H1 (cell line): Measurements from ENCODE around the gene USP17L18. TPM values are rescaled to one million over a fixed set of nuclear protein-coding genes. Genes with fewer than 3 reads are reported as not detected.
"Not testable (repeated sequence)": the region's sequence is repeated elsewhere in the genome, so short reads cannot be mapped to it uniquely, and the experiment has no call there.

ENCODE experiments used
- CTCF ChIA-PET: fragments of 300-600 bp; sonication (Branson Sonifier 250); formaldehyde crosslinking; loops from one replicate; lab custom pipeline; 2021; ENCODE audit not compliant: partially characterized antibody; lab: Charles Lee
- POLR2A ChIA-PET: fragments of 300-600 bp; sonication (Branson Sonifier 250); formaldehyde crosslinking; loops from one replicate; lab custom pipeline; 2021; ENCODE audit warnings: inconsistent platforms; ENCODE audit not compliant: partially characterized antibody; lab: Charles Lee
- DNase-seq, 2 experiments: peaks; one replicate each; pipeline versions ENCODE4 v3.0.0 to v3.0.0-alpha.2; 2010 to 2022; ENCODE audit warnings: low spot score in 2 of 2, low read depth in 1 of 2, mixed read lengths in 1 of 2
- FAIRE-seq: peaks from 2 replicates; lab custom pipeline; 2011; peaks lifted over from hg19 to GRCh38; lab: Jason Lieb, UNC
- H2AFZ ChIP-seq: 2 replicates; pipeline ENCODE4 v1.8.1; 2012; ENCODE audit warnings: low read length, inconsistent platforms
- H2AK5ac ChIP-seq: 2 replicates; pipeline ENCODE4 v1.6.1; 2013; ENCODE audit warnings: low read depth, low read length
- H2BK120ac ChIP-seq: replicated peaks from 2 replicates; pipeline ENCODE3; 2013; ENCODE audit warnings: low read depth, low read length, inconsistent platforms
- H2BK12ac ChIP-seq: 2 replicates; pipeline ENCODE4 v1.6.1; 2013; ENCODE audit warnings: low read depth, low read length
- H2BK15ac ChIP-seq: 2 replicates; pipeline ENCODE4 v1.6.1; 2013; ENCODE audit warnings: low read length
- H2BK20ac ChIP-seq: 2 replicates; pipeline ENCODE4 v1.6.1; 2013; ENCODE audit warnings: low read length
- H2BK5ac ChIP-seq: 2 replicates; pipeline ENCODE4 v1.6.1; 2013; ENCODE audit warnings: low read depth, low read length
- H3K14ac ChIP-seq: 2 replicates; pipeline ENCODE4 v1.6.1; 2013; ENCODE audit warnings: inconsistent platforms; ENCODE audit not compliant: insufficient read length
- H3K18ac ChIP-seq: 2 replicates; pipeline ENCODE4 v1.6.1; 2013; ENCODE audit warnings: low read length; ENCODE audit errors: extremely low read depth
- H3K23ac ChIP-seq: 2 replicates; pipeline ENCODE4 v1.6.1; 2013; ENCODE audit warnings: inconsistent platforms; ENCODE audit not compliant: insufficient read length
- H3K23me2 ChIP-seq: 2 replicates; pipeline ENCODE4 v1.6.1; 2013; ENCODE audit warnings: low read depth, low read length
- H3K27ac ChIP-seq: 2 replicates; pipeline ENCODE4 v1.6.1; 2011; ENCODE audit warnings: low read depth, low read length, inconsistent platforms
- H3K27me3 ChIP-seq, 4 experiments: replicated peaks in 1 of 4; 1 replicate in 1 of 4; 2 replicates in 3 of 4; pipeline versions ENCODE4 v1.6.1 to v1.8.1; 2011 to 2013; ENCODE audit warnings: low read length in 3 of 4, mild to moderate bottlenecking in 3 of 4, inconsistent platforms in 2 of 4, mixed read lengths in 2 of 4, moderate library complexity in 1 of 4; ENCODE audit not compliant: control insufficient read depth in 3 of 4, insufficient read depth in 3 of 4; ENCODE audit errors: extremely low read depth in 1 of 4
- H3K36me3 ChIP-seq, 4 experiments: 2 replicates each; pipeline versions ENCODE4 v1.6.1 to v1.8.1; 2011 to 2013; ENCODE audit warnings: mild to moderate bottlenecking in 4 of 4, low read length in 3 of 4, moderate library complexity in 2 of 4, control low read depth in 1 of 4, inconsistent platforms in 1 of 4; ENCODE audit not compliant: insufficient read depth in 4 of 4, control insufficient read depth in 2 of 4
- H3K4ac ChIP-seq: replicated peaks from 2 replicates; pipeline ENCODE3; 2013; ENCODE audit warnings: low read length, low read depth, mixed read lengths, inconsistent platforms; ENCODE audit not compliant: insufficient read length
- H3K4me1 ChIP-seq, 4 experiments: replicated peaks in 1 of 4; 1 replicate in 1 of 4; 2 replicates in 3 of 4; pipeline versions ENCODE4 v1.6.1 to v1.8.1; 2011 to 2013; ENCODE audit warnings: low read length in 3 of 4, inconsistent platforms in 2 of 4, mixed read lengths in 1 of 4; ENCODE audit not compliant: insufficient read depth in 4 of 4, control insufficient read depth in 3 of 4
- H3K4me2 ChIP-seq, 2 experiments: 2 replicates each; pipeline versions ENCODE4 v1.6.1 to v1.8.1; 2011 to 2013; ENCODE audit warnings: low read depth in 2 of 2, low read length in 2 of 2, control low read depth in 1 of 2, inconsistent platforms in 1 of 2, mild to moderate bottlenecking in 1 of 2; ENCODE audit not compliant: insufficient read depth in 1 of 2
- H3K4me3 ChIP-seq, 4 experiments: fragments of 200-600, 300-600 bp in 1 of 4; sonication (generic), shearing (Covaris generic), sonication (Bioruptor Twin) in 1 of 4; 2 replicates each; pipeline versions ENCODE4 v1.5.1 to v1.8.1; 2011 to 2016; ENCODE audit warnings: low read length in 4 of 4, low read depth in 3 of 4, control low read depth in 2 of 4, inconsistent platforms in 2 of 4, mild to moderate bottlenecking in 2 of 4, mixed read lengths in 1 of 4, moderate library complexity in 1 of 4; ENCODE audit not compliant: insufficient read depth in 2 of 4; ENCODE audit errors: extremely low read depth in 1 of 4
- H3K56ac ChIP-seq: replicated peaks from 2 replicates; pipeline ENCODE3; 2013; ENCODE audit warnings: low read depth, mild to moderate bottlenecking, mixed read lengths, low read length, inconsistent platforms; ENCODE audit not compliant: insufficient read length
- H3K79me1 ChIP-seq: 2 replicates; pipeline ENCODE4 v1.6.1; 2013; ENCODE audit warnings: low read depth, low read length, control low read depth
- H3K79me2 ChIP-seq, 2 experiments: 2 replicates each; pipeline versions ENCODE4 v1.6.1 to v1.8.1; 2012 to 2013; ENCODE audit warnings: low read length in 2 of 2, mild to moderate bottlenecking in 2 of 2, inconsistent platforms in 1 of 2; ENCODE audit not compliant: insufficient read depth in 2 of 2, control insufficient read depth in 1 of 2
- H3K9ac ChIP-seq, 4 experiments: replicated peaks in 1 of 4; 1 replicate in 1 of 4; 2 replicates in 3 of 4; pipeline versions ENCODE4 v1.6.1 to v1.8.1; 2011 to 2013; ENCODE audit warnings: low read depth in 3 of 4, low read length in 3 of 4, control low read depth in 2 of 4, mild to moderate bottlenecking in 2 of 4, moderate library complexity in 2 of 4, inconsistent platforms in 1 of 4; ENCODE audit errors: extremely low read depth in 1 of 4
- H3K9me3 ChIP-seq, 2 experiments: 2 replicates each; pipeline versions ENCODE4 v1.6.1 to v1.8.1; 2012 to 2013; ENCODE audit warnings: mild to moderate bottlenecking in 2 of 2, moderate library complexity in 2 of 2, control low read depth in 1 of 2, inconsistent platforms in 1 of 2, low read depth in 1 of 2, low read length in 1 of 2, mixed read lengths in 1 of 2; ENCODE audit not compliant: insufficient read depth in 2 of 2
- H4K20me1 ChIP-seq, 2 experiments: replicated peaks in 1 of 2; 2 replicates each; pipeline versions ENCODE3 to v1.8.1; 2011 to 2013; ENCODE audit warnings: inconsistent platforms in 2 of 2, low read length in 2 of 2, mild to moderate bottlenecking in 1 of 2; ENCODE audit not compliant: insufficient read depth in 2 of 2, control insufficient read depth in 1 of 2
- H4K5ac ChIP-seq: 2 replicates; pipeline ENCODE4 v1.6.1; 2013; ENCODE audit warnings: low read length, low read depth, mixed read lengths, inconsistent platforms; ENCODE audit not compliant: insufficient read length
- H4K8ac ChIP-seq: 2 replicates; pipeline ENCODE4 v1.8.0; 2013; ENCODE audit warnings: mild to moderate bottlenecking, moderate library complexity, low read length, inconsistent platforms; ENCODE audit not compliant: insufficient read depth; ENCODE audit errors: extremely low read depth
- H4K91ac ChIP-seq: replicated peaks from 2 replicates; pipeline ENCODE3; 2013; ENCODE audit warnings: low read length, mixed read lengths, inconsistent platforms; ENCODE audit not compliant: insufficient read length
- WGBS, 2 experiments: shearing (Covaris generic) in 1 of 2; methylation state at CpG; one replicate each; pipeline versions ENCODE4 v1.1.6 to v1.1.7; 2013 to 2015; ENCODE audit warnings: low lambda C conversion rate in 2 of 2, mixed read lengths in 2 of 2, inconsistent platforms in 1 of 2, low coverage in 1 of 2, missing lambda C conversion rate in 1 of 2; ENCODE audit not compliant: insufficient replicate concordance in 2 of 2, insufficient coverage in 1 of 2, insufficient read length in 1 of 2; ENCODE audit errors: extremely low coverage in 1 of 2, missing lambda C conversion rate in 1 of 2; 5-methylcytosine and 5-hydroxymethylcytosine counted together
- polyA plus RNA-seq, 7 experiments: library from polyadenylated mRNA; depleted of rRNA in 3 of 7; stranded (reverse) in 5 of 7; unstranded in 2 of 7; fragments of >200 nt in 5 of 7; fragments of 200-250 nt in 2 of 7; gene quantifications; 1 replicate in 5 of 7; 2 replicates in 1 of 7; 4 replicates in 1 of 7; pipeline versions ENCODE4 v1.2.1 to v1.2.3, GENCODE V29; 2011 to 2013; ENCODE audit warnings: missing spikeins in 2 of 7, mixed read lengths in 2 of 7
- total RNA-seq: library from RNA; stranded (reverse); fragmentation: NEBNext Ultra II Directional; extraction: Animal tissue kit (Norgen Biotek cat#: 25700); gene quantifications from 2 replicates; pipeline ENCODE4 v1.2.1, GENCODE V29; 2021

Gene USP17L18
- total and polyA plus RNA-seq, 2 of the 8 experiments (the other 6 are each of a cell fraction or from before 2014, with no cell fraction given), result not detected

DNA sequence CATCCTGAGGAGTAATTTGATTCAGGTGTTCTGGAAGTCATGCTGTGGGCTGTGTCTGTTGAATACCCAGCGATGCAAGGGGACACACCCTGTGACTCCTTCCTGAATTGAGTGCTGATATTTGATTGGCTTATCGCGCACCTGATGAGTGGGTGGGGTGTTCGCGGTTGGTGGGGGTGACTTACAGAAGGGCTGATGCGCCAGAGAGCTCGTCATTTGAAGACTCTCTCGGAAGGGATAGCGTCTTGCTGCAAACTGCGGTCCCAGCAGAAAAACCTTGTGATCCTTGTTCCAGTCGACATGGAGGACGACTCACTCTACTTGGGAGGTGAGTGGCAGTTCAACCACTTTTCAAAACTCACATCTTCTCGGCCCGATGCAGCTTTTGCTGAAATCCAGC lies 33.3 kb upstream of the USP17L18 start, which contains the start of gene USP17L11:
Gene USP17L11, plus strand, starts transcription at position 301 of the 400 bp plus-strand sequence. Its CDS starts 0 bp downstream, at position 301.
- H3K79me1 ChIP-seq, H3K36me3 ChIP-seq, H3K4me1 ChIP-seq, FAIRE-seq, H2BK5ac ChIP-seq, H2BK15ac ChIP-seq, H3K27ac ChIP-seq, H3K4ac ChIP-seq, H3K4me2 ChIP-seq, H4K91ac ChIP-seq, CTCF ChIA-PET, POLR2A ChIA-PET, H2AFZ ChIP-seq, H2BK20ac ChIP-seq, H3K4me3 ChIP-seq, H3K27me3 ChIP-seq, H2BK12ac ChIP-seq, H3K23ac ChIP-seq, H4K20me1 ChIP-seq, H3K9me3 ChIP-seq, H3K18ac ChIP-seq, H3K9ac ChIP-seq, DNase-seq, H3K79me2 ChIP-seq, H3K56ac ChIP-seq, H2BK120ac ChIP-seq, H4K5ac ChIP-seq, H3K14ac ChIP-seq, H2AK5ac ChIP-seq, H3K23me2 ChIP-seq, H4K8ac ChIP-seq: not testable (repeated sequence)
- 95% methylated on average over 7 of the region's 14 CpGs; no CpG with 5 or more reads in 1 of the 2 experiments for WGBS, 2 experiments

DNA sequence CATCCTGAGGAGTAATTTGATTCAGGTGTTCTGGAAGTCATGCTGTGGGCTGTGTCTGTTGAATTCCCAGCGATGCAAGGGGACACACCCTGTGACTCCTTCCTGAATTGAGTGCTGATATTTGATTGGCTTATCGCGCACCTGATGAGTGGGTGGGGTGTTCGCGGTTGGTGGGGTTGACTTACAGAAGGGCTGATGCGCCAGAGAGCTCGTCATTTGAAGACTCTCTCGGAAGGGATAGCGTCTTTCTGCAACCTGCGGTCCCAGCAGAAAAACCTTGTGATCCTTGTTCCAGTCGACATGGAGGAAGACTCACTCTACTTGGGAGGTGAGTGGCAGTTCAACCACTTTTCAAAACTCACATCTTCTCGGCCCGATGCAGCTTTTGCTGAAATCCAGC lies 28.6 kb upstream of the USP17L18 start, which contains the start of gene USP17L12:
Gene USP17L12, plus strand, starts transcription at position 301 of the 400 bp plus-strand sequence. Its CDS starts 0 bp downstream, at position 301.
- H2BK120ac ChIP-seq, H2BK15ac ChIP-seq, H3K27me3 ChIP-seq: not testable (repeated sequence)

More for the DNA sequence above, 28.6 kb upstream of the USP17L18 start, which contains the start of gene USP17L12:
- H3K79me2 ChIP-seq, H2AFZ ChIP-seq, H2BK12ac ChIP-seq, H4K8ac ChIP-seq, H3K4me2 ChIP-seq, H3K27ac ChIP-seq, H4K20me1 ChIP-seq, H3K9me3 ChIP-seq, H3K4me1 ChIP-seq, H2AK5ac ChIP-seq, H3K23ac ChIP-seq, H2BK20ac ChIP-seq, H4K91ac ChIP-seq, H3K79me1 ChIP-seq, H3K9ac ChIP-seq, POLR2A ChIA-PET, H3K4me3 ChIP-seq, H2BK5ac ChIP-seq, H3K18ac ChIP-seq, H3K4ac ChIP-seq, FAIRE-seq, CTCF ChIA-PET, H3K56ac ChIP-seq, DNase-seq, H3K36me3 ChIP-seq, H3K23me2 ChIP-seq, H3K14ac ChIP-seq, H4K5ac ChIP-seq: not testable (repeated sequence)
- WGBS, 2 experiments, result no CpG with 5 or more reads among the region's 13 CpGs
